HL-60 (cell line): ENCODE measurements around the gene BCAR3.

Source experiments
- DNase-seq, 2 experiments: peaks; one replicate each; pipeline ENCODE4 v3.0.0-alpha.2; 2010 to 2020; ENCODE audit warnings: low read depth in 1 of 2, low spot score in 1 of 2
- H3K27ac ChIP-seq: fragments of 250-450 bp; sonication (Bioruptor Pico); replicated peaks from 2 replicates; pipeline ENCODE4 v1.5.1; 2020; ENCODE audit warnings: mild to moderate bottlenecking, moderate library complexity
- H3K27me3 ChIP-seq: fragments of 250-450 bp; sonication (Bioruptor Pico); 2 replicates; pipeline ENCODE4 v1.5.1; 2021; ENCODE audit warnings: mild to moderate bottlenecking, moderate library complexity; ENCODE audit not compliant: insufficient read depth, poor library complexity, severe bottlenecking
- H3K4me3 ChIP-seq: replicated peaks from 2 replicates; pipeline ENCODE4 v1.5.1; 2011; ENCODE audit warnings: mild to moderate bottlenecking, control low read depth, low read length; ENCODE audit not compliant: insufficient read depth
- CTCF ChIP-seq: IDR thresholded peaks from one replicate; pipeline ENCODE4 v1.5.1; 2011; ENCODE audit warnings: low read length, control low read depth, inconsistent platforms; ENCODE audit not compliant: insufficient read depth
- GABPA ChIP-seq: IDR thresholded peaks from 2 replicates; pipeline ENCODE4 v1.6.1; 2012; ENCODE audit warnings: low read depth
- POLR2AphosphoS5 ChIP-seq: IDR thresholded peaks from 2 replicates; pipeline ENCODE4 v1.6.1; 2012; ENCODE audit warnings: low read depth
- REST ChIP-seq: IDR thresholded peaks from 2 replicates; pipeline ENCODE4 v1.6.1; 2012; ENCODE audit warnings: low read depth; ENCODE audit not compliant: insufficient replicate concordance
- SPI1 ChIP-seq: IDR thresholded peaks from 2 replicates; pipeline ENCODE4 v1.6.1; 2012; ENCODE audit warnings: low read depth, mild to moderate bottlenecking, borderline replicate concordance

BCAR3 gene

GRCh38 chr1:93576746-93577145 is 104.9 kb downstream of the BCAR3 start:
- TF ChIP-seq GABPA, result no peak
- H3K27ac ChIP-seq, result no peak overlapping the region
- H3K4me3 ChIP-seq, result no peak overlapping the region
- no peak for DNase-seq
- H3K27me3 ChIP-seq, result no peaks in the 10 kb centered on the region

DNA sequence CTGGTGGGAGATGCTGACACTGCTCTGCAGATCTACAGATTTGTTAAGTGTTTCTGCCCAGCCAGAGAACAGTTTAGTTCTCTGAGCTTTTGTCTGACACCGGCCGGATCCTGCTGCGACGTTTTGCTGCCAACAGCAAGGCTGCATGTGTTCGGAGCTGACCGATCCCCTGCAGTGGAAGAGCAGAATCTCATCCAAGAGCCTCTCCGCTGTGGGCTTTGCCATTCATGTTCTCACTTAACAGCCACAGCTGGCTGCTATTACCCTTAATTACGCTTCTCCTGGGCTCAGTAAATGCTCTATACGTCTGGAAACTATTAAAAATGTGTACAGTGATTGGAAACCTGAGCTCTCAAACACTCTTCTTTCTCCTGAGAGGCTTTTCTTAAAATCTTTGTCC is 105.3 kb downstream of the BCAR3 start:
- no peak for DNase-seq
- Histone ChIP-seq H3K27me3 (no peaks in the 10 kb centered on the region), H3K27ac (no peak overlapping the region), H3K4me3 (no peak overlapping the region)
- TF ChIP-seq SPI1 (no peak), GABPA (no peak)

DNA sequence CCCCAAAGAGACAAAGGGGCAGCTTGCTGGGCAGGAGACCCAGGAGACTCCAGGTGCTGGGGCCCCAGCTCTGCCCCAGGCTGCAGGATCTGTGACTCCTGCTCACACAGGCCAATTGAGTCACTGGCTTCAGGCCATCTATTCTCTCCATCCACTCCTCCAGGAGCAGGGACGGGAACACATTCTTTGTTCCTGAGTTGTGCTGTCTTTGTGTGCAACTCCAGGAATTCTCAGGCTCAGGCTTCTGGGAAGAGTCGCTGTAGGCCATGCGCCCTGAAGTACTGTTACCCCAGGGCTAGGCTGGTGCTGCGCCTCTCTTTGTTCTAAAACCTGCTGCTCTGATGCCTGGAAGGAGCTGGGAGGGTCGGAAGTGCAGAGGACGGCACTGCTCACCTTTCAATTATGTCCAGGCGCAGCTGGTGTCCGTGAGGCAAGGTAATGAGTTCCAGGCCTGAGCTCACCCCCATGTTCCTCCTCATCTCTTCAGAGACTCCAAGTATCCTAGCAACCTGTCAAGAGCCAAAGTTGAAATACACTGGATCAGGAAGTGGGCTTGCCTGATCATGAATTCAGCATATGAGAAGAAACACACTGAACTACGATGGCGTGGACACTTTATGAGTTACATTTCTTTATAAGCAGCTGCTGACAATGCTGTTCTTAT is 105.9 kb downstream of the BCAR3 start:
- Histone ChIP-seq H3K4me3 (no peak overlapping the region), H3K27me3 (no peaks in the 10 kb centered on the region), H3K27ac (no peak overlapping the region)
- no peak for DNase-seq
- TF ChIP-seq GABPA (no peak), SPI1 (no peak), POLR2AphosphoS5 (no peak), CTCF (no peak), REST (no peak)

DNA sequence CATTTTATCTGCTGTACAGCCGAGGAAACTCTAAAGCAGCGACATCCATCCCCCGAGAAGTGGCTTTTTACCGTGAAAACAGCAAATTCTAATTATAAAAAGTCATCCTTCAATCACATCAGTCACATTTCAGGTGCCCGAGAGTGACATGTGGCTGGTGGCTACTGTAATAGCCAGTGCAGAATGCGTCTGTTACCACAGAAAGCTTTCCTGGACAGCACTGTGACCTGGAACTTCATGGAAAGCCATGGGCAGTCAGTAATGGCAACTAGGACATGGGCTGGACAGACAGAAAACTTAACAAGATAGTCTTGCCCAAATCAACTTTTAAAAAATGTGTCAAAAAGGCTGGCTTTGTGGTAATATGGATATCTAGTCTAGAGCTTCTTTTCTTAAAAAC is 106.6 kb downstream of the BCAR3 start:
- no peak overlapping the region for H3K4me3 ChIP-seq
- no peak for TF ChIP-seq SPI1
- no peak for TF ChIP-seq GABPA
- TF ChIP-seq POLR2AphosphoS5, result no peak
- TF ChIP-seq CTCF, result no peak
- no peak for TF ChIP-seq REST
- no peak overlapping the region for H3K27ac ChIP-seq
- DNase-seq, result no peak
- H3K27me3 ChIP-seq, result no peaks in the 10 kb centered on the region

- Histone ChIP-seq H3K27me3 (no peaks in the 10 kb centered on the region), H3K27ac (no peak overlapping the region), H3K4me3 (no peak overlapping the region)
- DNase-seq, result no peak
- TF ChIP-seq CTCF, result no peak
- TF ChIP-seq POLR2AphosphoS5, result no peak
- no peak for TF ChIP-seq REST
- no peak for TF ChIP-seq SPI1
- no peak for TF ChIP-seq GABPA
Observed at GRCh38 chr1:93574511-93574910, 107.1 kb downstream of the BCAR3 start.
